OCI-LY1 (cell line): ENCODE results near the gene ZFHX3.

ENCODE experiments used
- CTCF ChIP-seq: fragments of 200-600 bp; sonication (generic), shearing (Covaris generic); IDR thresholded peaks from 2 replicates; pipeline ENCODE4 v1.5.1; 2017; ENCODE audit warnings: mild to moderate bottlenecking, antibody characterized with exemption, low read length, moderate library complexity, mixed read lengths
- EZH2 ChIP-seq: fragments of 200-600 bp; sonication (generic), shearing (Covaris generic); IDR thresholded peaks from 2 replicates; pipeline ENCODE4 v1.8.0; 2017; ENCODE audit warnings: borderline replicate concordance, mixed run types, mild to moderate bottlenecking, antibody characterized with exemption, low read length, moderate library complexity, mixed read lengths

- TF ChIP-seq EZH2 (no peak), CTCF (no peak)
These were observed 22.1 kb downstream of the ZFHX3 start for GRCh38 chr16:73025856-73026210.
